Measurements from ENCODE around the gene PDLIM1.

PDLIM1 gene

DNA sequence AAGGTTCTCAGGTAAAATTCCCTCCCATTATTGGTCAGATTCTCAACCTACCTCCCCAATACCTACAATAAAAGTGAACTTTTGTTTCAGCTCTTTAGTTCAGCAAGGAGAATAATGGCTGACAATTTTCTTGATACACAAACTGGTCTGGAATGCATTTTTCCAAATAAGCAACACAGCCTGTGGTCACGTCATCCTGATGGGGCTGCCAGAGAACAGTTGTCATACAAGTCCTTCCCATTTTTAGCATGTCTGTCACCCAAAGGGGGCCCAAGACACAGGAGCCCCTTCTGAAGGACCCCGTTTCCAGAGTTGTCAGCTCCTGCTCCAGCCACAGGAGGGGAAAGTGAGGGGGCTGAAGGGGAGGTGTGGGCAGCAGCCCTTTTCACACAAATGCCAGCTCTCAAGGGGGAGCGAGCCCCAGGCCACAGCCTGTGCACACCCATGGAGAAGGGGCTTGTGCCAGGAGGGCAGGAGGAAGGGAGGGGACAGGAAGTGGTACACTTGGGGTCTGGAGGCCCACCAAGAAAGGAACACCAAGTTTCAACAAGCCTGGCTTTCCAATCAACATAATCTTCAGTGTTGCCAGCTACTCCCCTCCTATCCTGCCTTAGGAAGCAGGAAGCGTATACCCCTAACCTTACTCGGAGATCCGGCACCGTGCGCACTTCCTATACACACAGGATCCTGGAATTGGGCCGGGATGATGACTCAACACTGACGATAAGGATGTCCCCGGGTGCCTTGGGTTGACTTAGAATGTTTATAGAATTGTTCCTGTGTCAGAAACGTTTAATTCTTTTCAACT is 43.4 kb upstream of the PDLIM1 start:
- Histone ChIP-seq H3K36me3 (ENCODE audit: low read length) (no peaks in the 10 kb centered on the region), H3K9ac (ENCODE audit: low read length) (no peak overlapping the region), H3K4me3 (ENCODE audit: insufficient read depth, low read length, poor library complexity, severe bottlenecking) (no peak overlapping the region), H3K79me2 (ENCODE audit: insufficient read depth, low read length) (no peaks in the 10 kb centered on the region), H3K9me2 (replicated peaks; ENCODE audit: insufficient read depth, low read length) (no peaks in the 10 kb centered on the region), H2AFZ (ENCODE audit: low read depth, low read length, severe bottlenecking) (no peak overlapping the region), H3K9me3 (ENCODE audit: insufficient read depth, low read length) (no peaks in the 10 kb centered on the region), H3K27ac (ENCODE audit: low read depth, low read length) (no peak overlapping the region), H3K4me2 (ENCODE audit: low read depth, low read length, poor library complexity, severe bottlenecking) (no peak overlapping the region), H4K20me1 (ENCODE audit: low read depth, low read length) (no peaks in the 10 kb centered on the region), H3F3A (ENCODE audit: insufficient read depth) (no peaks in the 10 kb centered on the region), H3K27me3 (ENCODE audit: low read length) (no peaks in the 10 kb centered on the region)
- no peak for TF ChIP-seq EZH2phosphoT487 (conservative IDR thresholded peaks at IDR 0.05; ENCODE audit: low read length)
- TF ChIP-seq, protein P1, sequence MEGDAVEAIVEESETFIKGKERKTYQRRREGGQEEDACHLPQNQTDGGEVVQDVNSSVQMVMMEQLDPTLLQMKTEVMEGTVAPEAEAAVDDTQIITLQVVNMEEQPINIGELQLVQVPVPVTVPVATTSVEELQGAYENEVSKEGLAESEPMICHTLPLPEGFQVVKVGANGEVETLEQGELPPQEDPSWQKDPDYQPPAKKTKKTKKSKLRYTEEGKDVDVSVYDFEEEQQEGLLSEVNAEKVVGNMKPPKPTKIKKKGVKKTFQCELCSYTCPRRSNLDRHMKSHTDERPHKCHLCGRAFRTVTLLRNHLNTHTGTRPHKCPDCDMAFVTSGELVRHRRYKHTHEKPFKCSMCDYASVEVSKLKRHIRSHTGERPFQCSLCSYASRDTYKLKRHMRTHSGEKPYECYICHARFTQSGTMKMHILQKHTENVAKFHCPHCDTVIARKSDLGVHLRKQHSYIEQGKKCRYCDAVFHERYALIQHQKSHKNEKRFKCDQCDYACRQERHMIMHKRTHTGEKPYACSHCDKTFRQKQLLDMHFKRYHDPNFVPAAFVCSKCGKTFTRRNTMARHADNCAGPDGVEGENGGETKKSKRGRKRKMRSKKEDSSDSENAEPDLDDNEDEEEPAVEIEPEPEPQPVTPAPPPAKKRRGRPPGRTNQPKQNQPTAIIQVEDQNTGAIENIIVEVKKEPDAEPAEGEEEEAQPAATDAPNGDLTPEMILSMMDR (IDR thresholded peaks at IDR 0.05; ENCODE audit: insufficient read depth, low read length, poor library complexity, severe bottlenecking): no peak

DNA sequence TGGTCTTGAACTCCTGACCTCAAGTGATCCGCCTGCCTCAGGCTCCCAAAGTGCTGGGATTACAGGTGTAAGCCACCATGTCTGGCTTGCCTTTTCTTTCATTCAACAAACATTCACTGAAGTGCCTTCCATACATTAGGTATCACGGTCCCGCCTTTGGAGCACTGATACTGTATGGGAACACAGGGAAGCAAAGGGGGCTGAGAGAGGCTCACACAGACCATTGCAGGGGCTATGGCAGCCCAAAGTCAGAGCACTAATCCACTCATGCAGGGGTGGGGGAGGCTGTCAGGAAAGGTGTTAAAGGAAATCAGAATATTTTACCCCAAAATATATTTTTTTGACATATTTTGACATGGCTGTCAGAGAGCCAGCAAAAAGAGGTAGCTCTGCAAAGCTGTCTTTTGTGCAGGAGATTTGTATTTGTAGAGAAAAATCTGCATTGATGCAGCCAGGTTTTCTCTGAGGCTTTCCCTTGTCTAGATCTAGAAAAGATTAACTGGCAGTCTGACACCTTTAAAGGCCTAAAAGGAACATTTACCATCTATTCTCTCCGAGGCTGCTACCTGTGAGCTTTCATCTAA is 42.0 kb upstream of the PDLIM1 start:
- Histone ChIP-seq H4K20me1 (ENCODE audit: low read depth, low read length) (no peaks in the 10 kb centered on the region), H3K27me3 (ENCODE audit: low read length) (no peaks in the 10 kb centered on the region), H3K9ac (ENCODE audit: low read length) (no peak overlapping the region), H3K9me3 (ENCODE audit: insufficient read depth, low read length) (no peaks in the 10 kb centered on the region), H3F3A (ENCODE audit: insufficient read depth) (no peaks in the 10 kb centered on the region), H3K9me2 (replicated peaks; ENCODE audit: insufficient read depth, low read length) (no peaks in the 10 kb centered on the region), H3K4me2 (ENCODE audit: low read depth, low read length, poor library complexity, severe bottlenecking) (no peak overlapping the region), H3K4me3 (ENCODE audit: insufficient read depth, low read length, poor library complexity, severe bottlenecking) (no peak overlapping the region), H3K27ac (ENCODE audit: low read depth, low read length) (no peak overlapping the region), H2AFZ (ENCODE audit: low read depth, low read length, severe bottlenecking) (no peak overlapping the region), H3K36me3 (ENCODE audit: low read length) (no peaks in the 10 kb centered on the region), H3K79me2 (ENCODE audit: insufficient read depth, low read length) (no peaks in the 10 kb centered on the region)
- no peak for TF ChIP-seq EZH2phosphoT487 (conservative IDR thresholded peaks at IDR 0.05; ENCODE audit: low read length)
- TF ChIP-seq, protein P1 (IDR thresholded peaks at IDR 0.05; ENCODE audit: insufficient read depth, low read length, poor library complexity, severe bottlenecking): no peak

DNA sequence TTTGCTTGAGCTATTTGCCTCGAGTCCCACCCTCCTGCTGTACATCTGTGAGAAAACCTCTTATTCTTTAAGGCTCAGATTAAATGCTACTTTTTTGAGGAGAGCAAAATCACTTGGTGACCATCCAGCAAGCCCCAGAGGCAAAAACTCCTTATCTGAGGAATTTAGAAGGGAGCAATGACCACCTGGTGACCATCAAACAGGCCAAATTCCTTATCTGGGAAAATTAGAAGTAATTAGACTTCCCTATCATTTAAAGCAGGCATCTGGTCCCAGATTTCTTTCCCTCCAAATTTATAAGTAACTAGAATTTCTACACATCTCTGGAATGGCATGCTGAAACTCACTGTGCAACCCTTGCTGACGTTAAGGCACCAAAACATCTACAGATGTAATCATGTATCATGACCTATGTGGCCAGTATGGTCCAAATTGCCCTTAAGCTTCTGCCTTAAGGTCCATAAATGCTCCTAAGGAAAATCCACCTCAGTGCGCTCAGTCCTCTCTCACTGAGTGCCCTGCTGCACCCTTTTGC is 40.9 kb upstream of the PDLIM1 start:
- Histone ChIP-seq H3F3A (ENCODE audit: insufficient read depth) (no peaks in the 10 kb centered on the region), H3K9me2 (replicated peaks; ENCODE audit: insufficient read depth, low read length) (no peaks in the 10 kb centered on the region), H3K27me3 (ENCODE audit: low read length) (no peaks in the 10 kb centered on the region), H3K27ac (ENCODE audit: low read depth, low read length) (no peak overlapping the region), H3K9ac (ENCODE audit: low read length) (no peak overlapping the region), H3K4me2 (ENCODE audit: low read depth, low read length, poor library complexity, severe bottlenecking) (no peak overlapping the region), H3K4me3 (ENCODE audit: insufficient read depth, low read length, poor library complexity, severe bottlenecking) (no peak overlapping the region), H3K9me3 (ENCODE audit: insufficient read depth, low read length) (no peaks in the 10 kb centered on the region), H3K36me3 (ENCODE audit: low read length) (no peaks in the 10 kb centered on the region), H2AFZ (ENCODE audit: low read depth, low read length, severe bottlenecking) (no peak overlapping the region), H3K79me2 (ENCODE audit: insufficient read depth, low read length) (no peaks in the 10 kb centered on the region), H4K20me1 (ENCODE audit: low read depth, low read length) (no peaks in the 10 kb centered on the region)
- TF ChIP-seq, protein P1 (IDR thresholded peaks at IDR 0.05; ENCODE audit: insufficient read depth, low read length, poor library complexity, severe bottlenecking): no peak
- TF ChIP-seq EZH2phosphoT487 (conservative IDR thresholded peaks at IDR 0.05; ENCODE audit: low read length): no peak
